22Rv1 (cell line): ENCODE results near the gene LRBA.

Source experiments
- H3K27ac ChIP-seq: fragments of 450-650 bp; 2 replicates; pipeline ENCODE4 v1.5.1; 2017
- CTCF ChIP-seq: fragments of 450-650 bp; IDR thresholded peaks from 2 replicates; pipeline ENCODE4 v1.5.1; 2017; ENCODE audit warnings: mild to moderate bottlenecking
- ZFX ChIP-seq: fragments of 450-650 bp; IDR thresholded peaks from 2 replicates; pipeline ENCODE4 v1.6.1; 2017; ENCODE audit warnings: antibody characterized with exemption, borderline replicate concordance

LRBA gene

GRCh38 chr4:150586162-150586810 is 428.8 kb downstream of the LRBA start:
- H3K27ac ChIP-seq = no peak overlapping the region
- TF ChIP-seq ZFX = no peak
- no peak for TF ChIP-seq CTCF

- H3K27ac ChIP-seq = no peak overlapping the region
- no peak for TF ChIP-seq CTCF
- no peak for TF ChIP-seq ZFX
Measured at GRCh38 chr4:150585611-150586010, 429.5 kb downstream of the LRBA start.

- H3K27ac ChIP-seq = no peak overlapping the region
- TF ChIP-seq ZFX = no peak
- no peak for TF ChIP-seq CTCF
Measured at GRCh38 chr4:150584111-150584915, 430.8 kb downstream of the LRBA start.

GRCh38 chr4:150583287-150584110 is 431.6 kb downstream of the LRBA start:
- no peak overlapping the region for H3K27ac ChIP-seq

GRCh38 chr4:150582873-150583286 is 432.2 kb downstream of the LRBA start:
- no peak overlapping the region for H3K27ac ChIP-seq
- TF ChIP-seq ZFX (no peak), CTCF (no peak)

More at GRCh38 chr4:150583287-150584110, 431.6 kb downstream of the LRBA start:
- no peak for TF ChIP-seq ZFX
- TF ChIP-seq CTCF = no peak

GRCh38 chr4:150582146-150582872 is 432.8 kb downstream of the LRBA start, which contains the start of gene MAB21L2:
TSS of gene MAB21L2 (plus strand) at chr4:150582151. CDS start at chr4:150583030, 879 bp downstream.
- no peak within 1 kb of the TSS for H3K27ac ChIP-seq
- no peak for TF ChIP-seq CTCF
- no peak for TF ChIP-seq ZFX
